ENCODE results near the gene BRD1.
A peak's percentile ranks its signal among the peaks of the same experiment; 100 is the strongest.

Gene BRD1

GRCh38 chr22:49726022-49726681, 101.5 kb downstream of the BRD1 start:
- H3K79me2 ChIP-seq (ENCODE audit: control insufficient read depth, insufficient read depth, low read length): no peaks in the 10 kb centered on the region
- H3K56ac ChIP-seq (ENCODE audit: low read length): no peak overlapping the region
- H3K27me3 ChIP-seq (ENCODE audit: insufficient read depth, low read length, poor library complexity): no peaks in the 10 kb centered on the region
- H3K36me3 ChIP-seq (ENCODE audit: control insufficient read depth, insufficient read depth, low read length): no peaks in the 10 kb centered on the region
- no peak overlapping the region for H3K27ac ChIP-seq (ENCODE audit: low read depth, low read length)
- H3K79me1 ChIP-seq (ENCODE audit: low read length): no peaks in the 10 kb centered on the region
- no peak overlapping the region for H2BK120ac ChIP-seq (ENCODE audit: low read depth, low read length)
- H3K4me2 ChIP-seq (ENCODE audit: low read length): no peak overlapping the region
- H3K4me3 ChIP-seq (ENCODE audit: low read length): no peak overlapping the region
- H3K18ac ChIP-seq (ENCODE audit: low read length): no peak overlapping the region
- no peak overlapping the region for H2AK5ac ChIP-seq (ENCODE audit: low read length)
- no peak for DNase-seq
- H4K5ac ChIP-seq (ENCODE audit: low read length): no peak overlapping the region
- no peak overlapping the region for H3K23ac ChIP-seq (ENCODE audit: low read length)
- WGBS (ENCODE audit: extremely low coverage, insufficient coverage, low lambda C conversion rate): no CpG with 5 or more reads among the region's 10 CpGs
- no peak overlapping the region for H3K9ac ChIP-seq (ENCODE audit: low read length)
- no peaks in the 10 kb centered on the region for H3K4me1 ChIP-seq (ENCODE audit: control insufficient read depth, low read depth, low read length)
- no peak overlapping the region for H4K8ac ChIP-seq (ENCODE audit: low read depth, low read length)
- H2BK5ac ChIP-seq (ENCODE audit: low read length): no peak overlapping the region
- no peak overlapping the region for H3K4ac ChIP-seq (ENCODE audit: low read depth, low read length)
- H2BK15ac ChIP-seq (replicated peaks; ENCODE audit: low read depth): no peak overlapping the region

- no peaks in the 10 kb centered on the region for H3K4me1 ChIP-seq (ENCODE audit: control insufficient read depth, low read depth, low read length)
- H2AK5ac ChIP-seq (ENCODE audit: low read length): no peak overlapping the region
- no peak overlapping the region for H2BK120ac ChIP-seq (ENCODE audit: low read depth, low read length)
- no peak overlapping the region for H3K4me2 ChIP-seq (ENCODE audit: low read length)
- H3K36me3 ChIP-seq (ENCODE audit: control insufficient read depth, insufficient read depth, low read length): no peaks in the 10 kb centered on the region
- no peaks in the 10 kb centered on the region for H3K79me1 ChIP-seq (ENCODE audit: low read length)
- no peaks in the 10 kb centered on the region for H3K27me3 ChIP-seq (ENCODE audit: insufficient read depth, low read length, poor library complexity)
- DNase-seq: no peak
- H4K8ac ChIP-seq (ENCODE audit: low read depth, low read length): no peak overlapping the region
- H3K56ac ChIP-seq (ENCODE audit: low read length): no peak overlapping the region
- H3K9ac ChIP-seq (ENCODE audit: low read length): no peak overlapping the region
- no CpG with 5 or more reads among the region's 19 CpGs for WGBS (ENCODE audit: extremely low coverage, insufficient coverage, low lambda C conversion rate)
- no peak overlapping the region for H3K4ac ChIP-seq (ENCODE audit: low read depth, low read length)
- H2BK15ac ChIP-seq (replicated peaks; ENCODE audit: low read depth): no peak overlapping the region
- no peak overlapping the region for H3K27ac ChIP-seq (ENCODE audit: low read depth, low read length)
- H4K5ac ChIP-seq (ENCODE audit: low read length): no peak overlapping the region
- no peak overlapping the region for H3K18ac ChIP-seq (ENCODE audit: low read length)
- H3K23ac ChIP-seq (ENCODE audit: low read length): no peak overlapping the region
- H2BK5ac ChIP-seq (ENCODE audit: low read length): no peak overlapping the region
- no peak overlapping the region for H3K4me3 ChIP-seq (ENCODE audit: low read length)
- no peaks in the 10 kb centered on the region for H3K79me2 ChIP-seq (ENCODE audit: control insufficient read depth, insufficient read depth, low read length)
Measured at GRCh38 chr22:49725516-49725915, 102.2 kb downstream of the BRD1 start.

GRCh38 chr22:49724893-49725489, 102.7 kb downstream of the BRD1 start:
- H4K8ac ChIP-seq (ENCODE audit: low read depth, low read length): no peak overlapping the region
- H3K18ac ChIP-seq (ENCODE audit: low read length): no peak overlapping the region
- no peaks in the 10 kb centered on the region for H3K79me2 ChIP-seq (ENCODE audit: control insufficient read depth, insufficient read depth, low read length)
- H3K27me3 ChIP-seq (ENCODE audit: insufficient read depth, low read length, poor library complexity): no peaks in the 10 kb centered on the region
- H3K4me1 ChIP-seq (ENCODE audit: control insufficient read depth, low read depth, low read length): no peaks in the 10 kb centered on the region
- H4K5ac ChIP-seq (ENCODE audit: low read length): no peak overlapping the region
- H3K9ac ChIP-seq (ENCODE audit: low read length): no peak overlapping the region
- H2AK5ac ChIP-seq (ENCODE audit: low read length): no peak overlapping the region
- H3K79me1 ChIP-seq (ENCODE audit: low read length): no peaks in the 10 kb centered on the region
- no peak overlapping the region for H2BK5ac ChIP-seq (ENCODE audit: low read length)
- H3K4me3 ChIP-seq (ENCODE audit: low read length): no peak overlapping the region
- H3K23ac ChIP-seq (ENCODE audit: low read length): no peak overlapping the region
- no peak overlapping the region for H2BK120ac ChIP-seq (ENCODE audit: low read depth, low read length)
- DNase-seq: peak; percentile 65
- no peaks in the 10 kb centered on the region for H3K36me3 ChIP-seq (ENCODE audit: control insufficient read depth, insufficient read depth, low read length)
- H3K27ac ChIP-seq (ENCODE audit: low read depth, low read length): no peak overlapping the region
- no peak overlapping the region for H3K4ac ChIP-seq (ENCODE audit: low read depth, low read length)
- H2BK15ac ChIP-seq (replicated peaks; ENCODE audit: low read depth): no peak overlapping the region
- WGBS (ENCODE audit: extremely low coverage, insufficient coverage, low lambda C conversion rate): no CpG with 5 or more reads among the region's 41 CpGs
- H3K4me2 ChIP-seq (ENCODE audit: low read length): no peak overlapping the region
- H3K56ac ChIP-seq (ENCODE audit: low read length): no peak overlapping the region

GRCh38 chr22:49724030-49724892, 103.4 kb downstream of the BRD1 start:
- Histone ChIP-seq H3K23ac (ENCODE audit: low read length) (no peak overlapping the region), H4K5ac (ENCODE audit: low read length) (no peak overlapping the region), H3K4me1 (ENCODE audit: control insufficient read depth, low read depth, low read length) (no peaks in the 10 kb centered on the region), H3K4me2 (ENCODE audit: low read length) (no peak overlapping the region), H3K36me3 (ENCODE audit: control insufficient read depth, insufficient read depth, low read length) (no peaks in the 10 kb centered on the region), H3K79me1 (ENCODE audit: low read length) (no peaks in the 10 kb centered on the region), H2BK15ac (replicated peaks; ENCODE audit: low read depth) (no peak overlapping the region), H2AK5ac (ENCODE audit: low read length) (no peak overlapping the region), H3K27me3 (ENCODE audit: insufficient read depth, low read length, poor library complexity) (no peaks in the 10 kb centered on the region), H3K79me2 (ENCODE audit: control insufficient read depth, insufficient read depth, low read length) (no peaks in the 10 kb centered on the region), H3K4ac (ENCODE audit: low read depth, low read length) (no peak overlapping the region), H3K9ac (ENCODE audit: low read length) (no peak overlapping the region), H2BK120ac (ENCODE audit: low read depth, low read length) (no peak overlapping the region), H4K8ac (ENCODE audit: low read depth, low read length) (no peak overlapping the region), H3K18ac (ENCODE audit: low read length) (no peak overlapping the region), H3K56ac (ENCODE audit: low read length) (no peak overlapping the region), H2BK5ac (ENCODE audit: low read length) (no peak overlapping the region), H3K27ac (ENCODE audit: low read depth, low read length) (no peak overlapping the region), H3K4me3 (ENCODE audit: low read length) (no peak overlapping the region)
- DNase-seq: no peak
- WGBS (ENCODE audit: extremely low coverage, insufficient coverage, low lambda C conversion rate): no CpG with 5 or more reads among the region's 54 CpGs

- no peak for DNase-seq
- Histone ChIP-seq H3K4ac (ENCODE audit: low read depth, low read length) (no peak overlapping the region), H3K18ac (ENCODE audit: low read length) (no peak overlapping the region), H2BK120ac (ENCODE audit: low read depth, low read length) (no peak overlapping the region), H3K4me3 (ENCODE audit: low read length) (no peak overlapping the region), H2BK5ac (ENCODE audit: low read length) (no peak overlapping the region), H4K8ac (ENCODE audit: low read depth, low read length) (no peak overlapping the region), H3K4me1 (ENCODE audit: control insufficient read depth, low read depth, low read length) (no peaks in the 10 kb centered on the region), H3K9ac (ENCODE audit: low read length) (no peak overlapping the region), H3K79me2 (ENCODE audit: control insufficient read depth, insufficient read depth, low read length) (no peaks in the 10 kb centered on the region), H3K79me1 (ENCODE audit: low read length) (no peaks in the 10 kb centered on the region), H3K56ac (ENCODE audit: low read length) (no peak overlapping the region), H3K4me2 (ENCODE audit: low read length) (no peak overlapping the region), H3K23ac (ENCODE audit: low read length) (no peak overlapping the region), H3K27ac (ENCODE audit: low read depth, low read length) (no peak overlapping the region), H4K5ac (ENCODE audit: low read length) (no peak overlapping the region), H2BK15ac (replicated peaks; ENCODE audit: low read depth) (no peak overlapping the region), H2AK5ac (ENCODE audit: low read length) (no peak overlapping the region), H3K36me3 (ENCODE audit: control insufficient read depth, insufficient read depth, low read length) (no peaks in the 10 kb centered on the region), H3K27me3 (ENCODE audit: insufficient read depth, low read length, poor library complexity) (no peaks in the 10 kb centered on the region)
- no CpG with 5 or more reads among the region's 14 CpGs for WGBS (ENCODE audit: extremely low coverage, insufficient coverage, low lambda C conversion rate)
Measured at GRCh38 chr22:49723478-49724029, 104.1 kb downstream of the BRD1 start.

All from mesendoderm (in vitro differentiated cells).